Neural cell (in vitro differentiated cells): ENCODE measurements around the gene MTRF1L. TPM values are rescaled to one million over a fixed set of nuclear protein-coding genes. Genes with fewer than 3 reads are reported as not detected.
A peak's percentile ranks its signal among the peaks of the same experiment; 100 is the strongest.

ENCODE experiments used
- H2AFZ ChIP-seq: fragments of 200-600, 300-800 bp; sonication (generic), shearing (Covaris generic); 2 replicates; pipeline ENCODE4 v1.6.0; 2014; ENCODE audit warnings: low read depth, mild to moderate bottlenecking, antibody characterized with exemption, low read length, moderate library complexity
- H3F3A ChIP-seq: fragments of 200-600 bp; shearing (Covaris generic); 2 replicates; pipeline ENCODE4 v1.6.1; 2016; ENCODE audit warnings: mild to moderate bottlenecking, moderate library complexity, mixed read lengths, antibody characterized with exemption, low read length; ENCODE audit not compliant: insufficient read depth, poor library complexity, severe bottlenecking
- H3K27ac ChIP-seq: fragments of 200-600, 300-800 bp; sonication (generic), shearing (Covaris generic); 2 replicates; pipeline ENCODE4 v1.5.1; 2014; ENCODE audit warnings: mild to moderate bottlenecking, low read length, moderate library complexity
- H3K27me3 ChIP-seq: fragments of 300-800, 200-600 bp; sonication (generic), shearing (Covaris generic); 2 replicates; pipeline ENCODE4 v1.6.0; 2014; ENCODE audit warnings: mild to moderate bottlenecking, low read depth, low read length, moderate library complexity; ENCODE audit not compliant: insufficient read depth
- H3K36me3 ChIP-seq: fragments of 300-800, 200-600 bp; sonication (generic), shearing (Covaris generic); 2 replicates; pipeline ENCODE4 v1.5.1; 2014; ENCODE audit warnings: mild to moderate bottlenecking, antibody characterized with exemption, low read length, moderate library complexity; ENCODE audit not compliant: insufficient read depth
- H3K4me2 ChIP-seq: fragments of 300-800, 200-600 bp; sonication (generic), shearing (Covaris generic); 2 replicates; pipeline ENCODE4 v1.6.0; 2014; ENCODE audit warnings: mild to moderate bottlenecking, low read length
- H3K4me3 ChIP-seq: fragments of 300-800, 200-600 bp; sonication (generic), shearing (Covaris generic); 2 replicates; pipeline ENCODE4 v1.5.1; 2014; ENCODE audit warnings: mild to moderate bottlenecking, low read length, moderate library complexity
- H3K79me2 ChIP-seq: fragments of 200-600 bp; shearing (Covaris generic); replicated peaks from 2 replicates; pipeline ENCODE4 v1.6.0; 2014; ENCODE audit warnings: mild to moderate bottlenecking, low read length, moderate library complexity; ENCODE audit not compliant: insufficient read depth
- H3K9ac ChIP-seq: fragments of 300-800, 200-600 bp; sonication (generic), shearing (Covaris generic); 2 replicates; pipeline ENCODE4 v1.6.1; 2016; ENCODE audit warnings: mild to moderate bottlenecking, low read length, mixed read lengths
- H3K9me2 ChIP-seq: fragments of 200-600 bp; shearing (Covaris generic); 2 replicates; pipeline ENCODE4 v1.6.1; 2016; ENCODE audit warnings: mild to moderate bottlenecking, low read length, mixed read lengths; ENCODE audit not compliant: insufficient read depth
- H3K9me3 ChIP-seq: fragments of 200-600, 300-800 bp; sonication (generic), shearing (Covaris generic); 2 replicates; pipeline ENCODE4 v1.6.1; 2016; ENCODE audit warnings: mild to moderate bottlenecking, mixed run types, low read length, moderate library complexity, mixed read lengths
- H4K20me1 ChIP-seq: fragments of 200-600 bp; shearing (Covaris generic); 2 replicates; pipeline ENCODE4 v1.6.1; 2016; ENCODE audit warnings: mild to moderate bottlenecking, mixed run types; ENCODE audit not compliant: insufficient read depth
- EP300 ChIP-seq: fragments of 450-650 bp; conservative IDR thresholded peaks from 2 replicates; pipeline ENCODE4 v1.6.1; 2014; ENCODE audit warnings: antibody characterized with exemption, mild to moderate bottlenecking, moderate library complexity; ENCODE audit not compliant: poor library complexity, severe bottlenecking
- EZH2 ChIP-seq: fragments of 200-600, 300-800 bp; shearing (Covaris generic), sonication (generic); IDR thresholded peaks from 2 replicates; pipeline ENCODE4 v1.6.1; 2014; ENCODE audit warnings: antibody characterized with exemption, low read length, borderline replicate concordance, mild to moderate bottlenecking; ENCODE audit not compliant: insufficient read depth, poor library complexity, severe bottlenecking
- MXI1 ChIP-seq: fragments of 450-650 bp; conservative IDR thresholded peaks from 2 replicates; pipeline ENCODE4 v1.6.1; 2014; ENCODE audit warnings: antibody characterized with exemption, mild to moderate bottlenecking; ENCODE audit not compliant: poor library complexity, severe bottlenecking
- POLR2AphosphoS5 ChIP-seq: IDR thresholded peaks from 2 replicates; pipeline ENCODE4 v1.6.1; 2012
- RAD21 ChIP-seq: fragments of 450-650 bp; conservative IDR thresholded peaks from 2 replicates; pipeline ENCODE4 v1.6.1; 2014; ENCODE audit warnings: antibody characterized with exemption, mild to moderate bottlenecking, moderate library complexity
- SMC3 ChIP-seq: fragments of 450-650 bp; conservative IDR thresholded peaks from 2 replicates; pipeline ENCODE4 v1.6.1; 2014; ENCODE audit warnings: antibody characterized with exemption, mild to moderate bottlenecking, moderate library complexity; ENCODE audit not compliant: poor library complexity
- TAF1 ChIP-seq: IDR thresholded peaks from 2 replicates; pipeline ENCODE4 v1.6.1; 2012; ENCODE audit warnings: low read depth
- polyA plus RNA-seq: library from polyadenylated mRNA; depleted of rRNA; stranded (reverse); fragments of >200 nt; gene quantifications from 2 replicates; pipeline ENCODE4 v1.2.3, GENCODE V29; 2014
- TF ChIP-seq, protein P1 (sequence below): fragments of 450-650 bp; IDR thresholded peaks from 2 replicates; pipeline ENCODE4 v1.5.1; 2014; ENCODE audit warnings: antibody characterized with exemption, mild to moderate bottlenecking, moderate library complexity; ENCODE audit not compliant: poor library complexity, severe bottlenecking
- TF ChIP-seq, protein P2 (sequence below): IDR thresholded peaks from 2 replicates; pipeline ENCODE4 v1.6.1; 2012; ENCODE audit warnings: borderline replicate concordance

The MTRF1L gene
- polyA plus RNA-seq, 1 donor from 2014 or later: 14.0 TPM

DNA sequence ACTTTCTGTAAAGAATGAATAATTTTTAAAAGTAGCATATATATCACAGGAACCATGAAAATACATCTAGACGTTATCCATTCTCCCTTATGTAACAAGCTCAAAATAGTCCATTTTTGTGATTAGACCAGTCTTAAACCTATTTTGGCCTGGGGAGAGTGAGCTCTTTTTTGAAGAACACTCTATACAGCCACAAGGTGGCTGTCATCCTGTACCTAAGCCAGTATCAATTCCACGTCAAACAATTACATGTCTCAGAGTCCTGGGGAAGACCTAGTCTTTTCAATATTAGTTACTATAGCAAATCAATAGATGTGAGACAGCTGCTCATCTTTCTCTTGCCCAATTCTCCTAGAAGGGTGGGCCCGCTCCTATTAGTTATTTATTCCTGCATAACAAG lies 48.1 kb downstream of the MTRF1L start:
- Histone ChIP-seq H3K9me3 (no peaks in the 10 kb centered on the region), H3K4me3 (no peak overlapping the region), H3K27me3 (no peaks in the 10 kb centered on the region), H4K20me1 (no peaks in the 10 kb centered on the region), H3K9ac (no peak overlapping the region), H3K4me2 (no peak overlapping the region), H3F3A (no peaks in the 10 kb centered on the region), H3K36me3 (no peaks in the 10 kb centered on the region), H3K9me2 (no peaks in the 10 kb centered on the region), H3K79me2 (no peaks in the 10 kb centered on the region), H2AFZ (no peak overlapping the region), H3K27ac (no peak overlapping the region)
- TF ChIP-seq TAF1 (no peak), POLR2AphosphoS5 (no peak), RAD21 (no peak), EP300 (no peak), SMC3 (no peak), MXI1 (no peak), EZH2 (no peak)
- TF ChIP-seq, protein P1, sequence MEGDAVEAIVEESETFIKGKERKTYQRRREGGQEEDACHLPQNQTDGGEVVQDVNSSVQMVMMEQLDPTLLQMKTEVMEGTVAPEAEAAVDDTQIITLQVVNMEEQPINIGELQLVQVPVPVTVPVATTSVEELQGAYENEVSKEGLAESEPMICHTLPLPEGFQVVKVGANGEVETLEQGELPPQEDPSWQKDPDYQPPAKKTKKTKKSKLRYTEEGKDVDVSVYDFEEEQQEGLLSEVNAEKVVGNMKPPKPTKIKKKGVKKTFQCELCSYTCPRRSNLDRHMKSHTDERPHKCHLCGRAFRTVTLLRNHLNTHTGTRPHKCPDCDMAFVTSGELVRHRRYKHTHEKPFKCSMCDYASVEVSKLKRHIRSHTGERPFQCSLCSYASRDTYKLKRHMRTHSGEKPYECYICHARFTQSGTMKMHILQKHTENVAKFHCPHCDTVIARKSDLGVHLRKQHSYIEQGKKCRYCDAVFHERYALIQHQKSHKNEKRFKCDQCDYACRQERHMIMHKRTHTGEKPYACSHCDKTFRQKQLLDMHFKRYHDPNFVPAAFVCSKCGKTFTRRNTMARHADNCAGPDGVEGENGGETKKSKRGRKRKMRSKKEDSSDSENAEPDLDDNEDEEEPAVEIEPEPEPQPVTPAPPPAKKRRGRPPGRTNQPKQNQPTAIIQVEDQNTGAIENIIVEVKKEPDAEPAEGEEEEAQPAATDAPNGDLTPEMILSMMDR: no peak
- TF ChIP-seq, protein P2, sequence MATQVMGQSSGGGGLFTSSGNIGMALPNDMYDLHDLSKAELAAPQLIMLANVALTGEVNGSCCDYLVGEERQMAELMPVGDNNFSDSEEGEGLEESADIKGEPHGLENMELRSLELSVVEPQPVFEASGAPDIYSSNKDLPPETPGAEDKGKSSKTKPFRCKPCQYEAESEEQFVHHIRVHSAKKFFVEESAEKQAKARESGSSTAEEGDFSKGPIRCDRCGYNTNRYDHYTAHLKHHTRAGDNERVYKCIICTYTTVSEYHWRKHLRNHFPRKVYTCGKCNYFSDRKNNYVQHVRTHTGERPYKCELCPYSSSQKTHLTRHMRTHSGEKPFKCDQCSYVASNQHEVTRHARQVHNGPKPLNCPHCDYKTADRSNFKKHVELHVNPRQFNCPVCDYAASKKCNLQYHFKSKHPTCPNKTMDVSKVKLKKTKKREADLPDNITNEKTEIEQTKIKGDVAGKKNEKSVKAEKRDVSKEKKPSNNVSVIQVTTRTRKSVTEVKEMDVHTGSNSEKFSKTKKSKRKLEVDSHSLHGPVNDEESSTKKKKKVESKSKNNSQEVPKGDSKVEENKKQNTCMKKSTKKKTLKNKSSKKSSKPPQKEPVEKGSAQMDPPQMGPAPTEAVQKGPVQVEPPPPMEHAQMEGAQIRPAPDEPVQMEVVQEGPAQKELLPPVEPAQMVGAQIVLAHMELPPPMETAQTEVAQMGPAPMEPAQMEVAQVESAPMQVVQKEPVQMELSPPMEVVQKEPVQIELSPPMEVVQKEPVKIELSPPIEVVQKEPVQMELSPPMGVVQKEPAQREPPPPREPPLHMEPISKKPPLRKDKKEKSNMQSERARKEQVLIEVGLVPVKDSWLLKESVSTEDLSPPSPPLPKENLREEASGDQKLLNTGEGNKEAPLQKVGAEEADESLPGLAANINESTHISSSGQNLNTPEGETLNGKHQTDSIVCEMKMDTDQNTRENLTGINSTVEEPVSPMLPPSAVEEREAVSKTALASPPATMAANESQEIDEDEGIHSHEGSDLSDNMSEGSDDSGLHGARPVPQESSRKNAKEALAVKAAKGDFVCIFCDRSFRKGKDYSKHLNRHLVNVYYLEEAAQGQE: no peak

DNA sequence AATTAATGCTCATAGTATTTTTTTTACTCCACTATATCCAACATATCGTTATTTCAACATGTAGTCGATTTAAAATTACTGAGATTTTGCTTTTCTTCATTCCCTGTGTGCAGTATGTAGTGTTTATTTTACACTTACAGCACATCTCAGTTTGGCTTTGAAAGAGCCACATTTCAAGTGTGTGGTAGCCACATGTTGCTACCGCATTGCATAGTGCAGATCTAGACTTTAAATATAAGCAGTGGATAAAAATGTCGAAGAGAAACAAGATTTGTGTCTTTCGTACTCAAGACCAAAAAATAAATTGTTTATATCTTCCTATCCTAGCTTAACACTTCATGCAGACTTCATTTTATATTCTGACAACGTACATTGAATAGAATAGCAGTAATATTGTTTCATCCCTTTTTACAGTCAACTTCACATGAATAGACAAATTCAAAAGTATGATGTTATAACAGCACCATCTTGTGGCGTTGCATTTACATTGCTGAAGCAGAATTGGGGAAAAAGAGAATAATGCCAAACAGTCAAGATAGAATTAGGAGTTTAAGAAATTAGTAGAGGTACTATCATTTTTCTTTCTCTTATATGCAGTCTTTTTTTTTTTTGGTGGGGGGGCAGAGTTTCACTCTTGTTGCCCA lies 49.5 kb downstream of the MTRF1L start:
- no peak overlapping the region for H3K27ac ChIP-seq
- H3K4me3 ChIP-seq: no peak overlapping the region
- no peak overlapping the region for H2AFZ ChIP-seq
- H3K9me3 ChIP-seq: no peaks in the 10 kb centered on the region
- TF ChIP-seq SMC3 (peak; percentile 80), TAF1 (no peak), POLR2AphosphoS5 (no peak), MXI1 (no peak), EP300 (no peak), EZH2 (no peak), RAD21 (peak; percentile 78)
- TF ChIP-seq, protein P2: no peak
- TF ChIP-seq, protein P1: peak; percentile 77
- no peak overlapping the region for H3K4me2 ChIP-seq
- no peaks in the 10 kb centered on the region for H3K36me3 ChIP-seq
- no peaks in the 10 kb centered on the region for H3K27me3 ChIP-seq
- no peaks in the 10 kb centered on the region for H3F3A ChIP-seq
- H3K9ac ChIP-seq: no peak overlapping the region
- no peaks in the 10 kb centered on the region for H3K9me2 ChIP-seq
- H4K20me1 ChIP-seq: no peaks in the 10 kb centered on the region
- no peaks in the 10 kb centered on the region for H3K79me2 ChIP-seq
